HL-60 (cell line): Measurements from ENCODE around the gene SLC22A16.

ENCODE experiments used
- DNase-seq, 2 experiments: peaks; one replicate each; pipeline ENCODE4 v3.0.0-alpha.2; 2010 to 2020; ENCODE audit warnings: low read depth in 1 of 2, low spot score in 1 of 2
- H3K27ac ChIP-seq: fragments of 250-450 bp; sonication (Bioruptor Pico); replicated peaks from 2 replicates; pipeline ENCODE4 v1.5.1; 2020; ENCODE audit warnings: mild to moderate bottlenecking, moderate library complexity
- H3K27me3 ChIP-seq: fragments of 250-450 bp; sonication (Bioruptor Pico); 2 replicates; pipeline ENCODE4 v1.5.1; 2021; ENCODE audit warnings: mild to moderate bottlenecking, moderate library complexity; ENCODE audit not compliant: insufficient read depth, poor library complexity, severe bottlenecking
- H3K4me3 ChIP-seq: replicated peaks from 2 replicates; pipeline ENCODE4 v1.5.1; 2011; ENCODE audit warnings: mild to moderate bottlenecking, control low read depth, low read length; ENCODE audit not compliant: insufficient read depth
- GABPA ChIP-seq: IDR thresholded peaks from 2 replicates; pipeline ENCODE4 v1.6.1; 2012; ENCODE audit warnings: low read depth
- POLR2AphosphoS5 ChIP-seq: IDR thresholded peaks from 2 replicates; pipeline ENCODE4 v1.6.1; 2012; ENCODE audit warnings: low read depth
- SPI1 ChIP-seq: IDR thresholded peaks from 2 replicates; pipeline ENCODE4 v1.6.1; 2012; ENCODE audit warnings: low read depth, mild to moderate bottlenecking, borderline replicate concordance
- TF ChIP-seq, protein P1 (sequence below): IDR thresholded peaks from one replicate; pipeline ENCODE4 v1.5.1; 2011; ENCODE audit warnings: low read length, control low read depth, inconsistent platforms; ENCODE audit not compliant: insufficient read depth
- TF ChIP-seq, protein P2 (sequence below): IDR thresholded peaks from 2 replicates; pipeline ENCODE4 v1.6.1; 2012; ENCODE audit warnings: low read depth; ENCODE audit not compliant: insufficient replicate concordance

The SLC22A16 gene

DNA sequence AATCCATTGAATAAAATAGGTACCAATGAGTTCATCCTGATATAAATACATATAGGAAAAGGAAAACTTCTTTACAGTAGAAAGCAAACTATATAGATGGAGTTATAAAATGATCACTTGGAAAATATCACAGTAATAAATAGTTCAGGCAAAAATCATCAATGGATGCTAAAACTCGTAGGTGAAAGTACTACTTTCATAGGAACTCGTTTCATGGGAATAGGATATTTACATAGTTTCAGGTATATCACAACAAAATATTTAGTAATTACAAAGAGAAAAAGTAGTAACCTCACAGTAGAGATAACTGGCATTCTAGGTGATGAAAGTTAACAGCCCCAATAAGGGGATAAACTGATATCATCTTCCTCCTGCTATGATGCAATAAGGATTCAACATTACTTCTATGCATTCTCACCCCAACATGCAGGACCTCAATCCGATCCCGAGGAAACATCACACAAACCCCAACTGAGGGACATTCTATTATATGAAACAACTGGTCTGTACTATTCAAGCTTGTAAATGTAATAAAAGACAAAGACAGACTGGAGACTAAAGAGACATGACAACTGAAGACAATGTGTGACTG is 74.7 kb downstream of the SLC22A16 start:
- no peaks in the 10 kb centered on the region for H3K27me3 ChIP-seq
- no peak overlapping the region for H3K4me3 ChIP-seq
- H3K27ac ChIP-seq: no peak overlapping the region
- TF ChIP-seq, protein P1, sequence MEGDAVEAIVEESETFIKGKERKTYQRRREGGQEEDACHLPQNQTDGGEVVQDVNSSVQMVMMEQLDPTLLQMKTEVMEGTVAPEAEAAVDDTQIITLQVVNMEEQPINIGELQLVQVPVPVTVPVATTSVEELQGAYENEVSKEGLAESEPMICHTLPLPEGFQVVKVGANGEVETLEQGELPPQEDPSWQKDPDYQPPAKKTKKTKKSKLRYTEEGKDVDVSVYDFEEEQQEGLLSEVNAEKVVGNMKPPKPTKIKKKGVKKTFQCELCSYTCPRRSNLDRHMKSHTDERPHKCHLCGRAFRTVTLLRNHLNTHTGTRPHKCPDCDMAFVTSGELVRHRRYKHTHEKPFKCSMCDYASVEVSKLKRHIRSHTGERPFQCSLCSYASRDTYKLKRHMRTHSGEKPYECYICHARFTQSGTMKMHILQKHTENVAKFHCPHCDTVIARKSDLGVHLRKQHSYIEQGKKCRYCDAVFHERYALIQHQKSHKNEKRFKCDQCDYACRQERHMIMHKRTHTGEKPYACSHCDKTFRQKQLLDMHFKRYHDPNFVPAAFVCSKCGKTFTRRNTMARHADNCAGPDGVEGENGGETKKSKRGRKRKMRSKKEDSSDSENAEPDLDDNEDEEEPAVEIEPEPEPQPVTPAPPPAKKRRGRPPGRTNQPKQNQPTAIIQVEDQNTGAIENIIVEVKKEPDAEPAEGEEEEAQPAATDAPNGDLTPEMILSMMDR: no peak
- TF ChIP-seq SPI1 (no peak), POLR2AphosphoS5 (no peak), GABPA (no peak)
- TF ChIP-seq, protein P2, sequence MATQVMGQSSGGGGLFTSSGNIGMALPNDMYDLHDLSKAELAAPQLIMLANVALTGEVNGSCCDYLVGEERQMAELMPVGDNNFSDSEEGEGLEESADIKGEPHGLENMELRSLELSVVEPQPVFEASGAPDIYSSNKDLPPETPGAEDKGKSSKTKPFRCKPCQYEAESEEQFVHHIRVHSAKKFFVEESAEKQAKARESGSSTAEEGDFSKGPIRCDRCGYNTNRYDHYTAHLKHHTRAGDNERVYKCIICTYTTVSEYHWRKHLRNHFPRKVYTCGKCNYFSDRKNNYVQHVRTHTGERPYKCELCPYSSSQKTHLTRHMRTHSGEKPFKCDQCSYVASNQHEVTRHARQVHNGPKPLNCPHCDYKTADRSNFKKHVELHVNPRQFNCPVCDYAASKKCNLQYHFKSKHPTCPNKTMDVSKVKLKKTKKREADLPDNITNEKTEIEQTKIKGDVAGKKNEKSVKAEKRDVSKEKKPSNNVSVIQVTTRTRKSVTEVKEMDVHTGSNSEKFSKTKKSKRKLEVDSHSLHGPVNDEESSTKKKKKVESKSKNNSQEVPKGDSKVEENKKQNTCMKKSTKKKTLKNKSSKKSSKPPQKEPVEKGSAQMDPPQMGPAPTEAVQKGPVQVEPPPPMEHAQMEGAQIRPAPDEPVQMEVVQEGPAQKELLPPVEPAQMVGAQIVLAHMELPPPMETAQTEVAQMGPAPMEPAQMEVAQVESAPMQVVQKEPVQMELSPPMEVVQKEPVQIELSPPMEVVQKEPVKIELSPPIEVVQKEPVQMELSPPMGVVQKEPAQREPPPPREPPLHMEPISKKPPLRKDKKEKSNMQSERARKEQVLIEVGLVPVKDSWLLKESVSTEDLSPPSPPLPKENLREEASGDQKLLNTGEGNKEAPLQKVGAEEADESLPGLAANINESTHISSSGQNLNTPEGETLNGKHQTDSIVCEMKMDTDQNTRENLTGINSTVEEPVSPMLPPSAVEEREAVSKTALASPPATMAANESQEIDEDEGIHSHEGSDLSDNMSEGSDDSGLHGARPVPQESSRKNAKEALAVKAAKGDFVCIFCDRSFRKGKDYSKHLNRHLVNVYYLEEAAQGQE: no peak
- no peak for DNase-seq

- DNase-seq: no peak
- no peak overlapping the region for H3K27ac ChIP-seq
- no peaks in the 10 kb centered on the region for H3K27me3 ChIP-seq
- H3K4me3 ChIP-seq: no peak overlapping the region
- TF ChIP-seq SPI1 (no peak), POLR2AphosphoS5 (no peak), GABPA (no peak)
- TF ChIP-seq, protein P1: no peak
- TF ChIP-seq, protein P2: no peak
These were observed 76.2 kb downstream of the SLC22A16 start for GRCh38 chr6:110400208-110400607.

GRCh38 chr6:110399219-110400071 is 77.0 kb downstream of the SLC22A16 start:
- no peak for DNase-seq
- TF ChIP-seq GABPA: no peak
- TF ChIP-seq POLR2AphosphoS5: no peak
- TF ChIP-seq, protein P2: no peak
- TF ChIP-seq, protein P1: no peak
- no peak for TF ChIP-seq SPI1
- H3K4me3 ChIP-seq: no peak overlapping the region
- no peak overlapping the region for H3K27ac ChIP-seq
- H3K27me3 ChIP-seq: no peaks in the 10 kb centered on the region
